ENCODE measurements around the gene CHPF.

DNA sequence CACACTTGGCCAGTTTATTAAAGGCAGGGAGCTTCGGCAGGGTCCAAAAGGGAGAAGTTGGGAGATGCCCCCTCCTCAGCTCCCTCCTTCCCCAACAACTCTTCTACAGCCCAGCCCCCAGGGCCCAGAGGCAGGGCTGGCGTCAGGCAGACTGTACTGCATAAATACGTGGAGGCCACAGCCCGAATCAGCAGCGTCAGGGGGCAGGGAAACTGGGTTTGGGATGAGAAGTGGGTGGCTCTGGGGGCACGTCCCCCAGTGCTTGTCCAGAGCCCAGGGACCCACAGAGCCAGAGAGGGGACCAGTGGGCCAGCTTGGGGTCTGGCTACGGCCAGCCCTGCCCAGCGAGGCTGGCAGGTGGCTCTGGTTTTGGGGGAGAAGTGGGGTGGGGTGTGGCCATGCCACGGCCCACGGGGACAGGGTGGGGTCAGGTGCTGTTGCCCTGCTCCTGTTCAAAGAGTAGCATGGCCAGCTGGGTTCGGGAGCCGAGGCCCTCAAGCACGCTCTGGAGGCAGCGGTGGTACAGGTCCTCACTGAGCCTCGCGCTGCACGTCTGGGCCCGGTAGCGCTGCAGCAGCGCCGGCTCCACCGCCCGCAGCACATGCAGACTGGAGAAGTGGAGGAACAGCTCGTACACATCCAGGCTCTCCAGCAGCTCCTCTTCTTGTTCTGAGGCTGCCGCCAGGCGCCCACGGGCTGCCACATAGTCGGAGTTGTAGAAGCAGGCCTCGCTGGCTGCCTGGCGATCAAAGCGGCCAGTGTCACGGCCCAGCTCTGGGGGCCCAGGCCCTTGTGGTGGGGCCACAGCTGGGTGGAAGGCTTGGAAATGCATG, 4.4 kb downstream of the CHPF start:
- no peak for TF ChIP-seq POLR2AphosphoS5 (IDR thresholded peaks at IDR 0.05; ENCODE audit: low read depth, low read length)
- TF ChIP-seq, protein P1, sequence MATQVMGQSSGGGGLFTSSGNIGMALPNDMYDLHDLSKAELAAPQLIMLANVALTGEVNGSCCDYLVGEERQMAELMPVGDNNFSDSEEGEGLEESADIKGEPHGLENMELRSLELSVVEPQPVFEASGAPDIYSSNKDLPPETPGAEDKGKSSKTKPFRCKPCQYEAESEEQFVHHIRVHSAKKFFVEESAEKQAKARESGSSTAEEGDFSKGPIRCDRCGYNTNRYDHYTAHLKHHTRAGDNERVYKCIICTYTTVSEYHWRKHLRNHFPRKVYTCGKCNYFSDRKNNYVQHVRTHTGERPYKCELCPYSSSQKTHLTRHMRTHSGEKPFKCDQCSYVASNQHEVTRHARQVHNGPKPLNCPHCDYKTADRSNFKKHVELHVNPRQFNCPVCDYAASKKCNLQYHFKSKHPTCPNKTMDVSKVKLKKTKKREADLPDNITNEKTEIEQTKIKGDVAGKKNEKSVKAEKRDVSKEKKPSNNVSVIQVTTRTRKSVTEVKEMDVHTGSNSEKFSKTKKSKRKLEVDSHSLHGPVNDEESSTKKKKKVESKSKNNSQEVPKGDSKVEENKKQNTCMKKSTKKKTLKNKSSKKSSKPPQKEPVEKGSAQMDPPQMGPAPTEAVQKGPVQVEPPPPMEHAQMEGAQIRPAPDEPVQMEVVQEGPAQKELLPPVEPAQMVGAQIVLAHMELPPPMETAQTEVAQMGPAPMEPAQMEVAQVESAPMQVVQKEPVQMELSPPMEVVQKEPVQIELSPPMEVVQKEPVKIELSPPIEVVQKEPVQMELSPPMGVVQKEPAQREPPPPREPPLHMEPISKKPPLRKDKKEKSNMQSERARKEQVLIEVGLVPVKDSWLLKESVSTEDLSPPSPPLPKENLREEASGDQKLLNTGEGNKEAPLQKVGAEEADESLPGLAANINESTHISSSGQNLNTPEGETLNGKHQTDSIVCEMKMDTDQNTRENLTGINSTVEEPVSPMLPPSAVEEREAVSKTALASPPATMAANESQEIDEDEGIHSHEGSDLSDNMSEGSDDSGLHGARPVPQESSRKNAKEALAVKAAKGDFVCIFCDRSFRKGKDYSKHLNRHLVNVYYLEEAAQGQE (IDR thresholded peaks at IDR 0.05; ENCODE audit: insufficient read depth in 1 of 2, low read depth in 2 of 2, low read length in 2 of 2) = no peak
- no peak for TF ChIP-seq SIN3A (IDR thresholded peaks at IDR 0.05; ENCODE audit: borderline replicate concordance, insufficient read depth, low read length)
- no peak for TF ChIP-seq TAF1 (IDR thresholded peaks at IDR 0.05; ENCODE audit: borderline replicate concordance, insufficient read depth, low read length)

Data from PFSK-1 (cell line).